Progenitor cell of endocrine pancreas (in vitro differentiated cells): ENCODE measurements around the gene ATP5F1A. TPM values are rescaled to one million over a fixed set of nuclear protein-coding genes. Genes with fewer than 3 reads are reported as not detected.

Experiments used
- DNase-seq: peaks from one replicate; pipeline ENCODE4 v3.0.0; 2021; ENCODE audit warnings: low spot score; ENCODE audit not compliant: unreplicated experiment
- H3K27ac Mint-ChIP-seq: 2 replicates; pipeline ENCODE4 v1.8.0; 2021; ENCODE audit warnings: mild to moderate bottlenecking, moderate library complexity, mixed read lengths
- H3K27me3 Mint-ChIP-seq: 2 replicates; pipeline ENCODE4 v1.8.0; 2021; ENCODE audit warnings: mixed read lengths
- H3K36me3 Mint-ChIP-seq: 2 replicates; pipeline ENCODE4 v1.8.0; 2022; ENCODE audit warnings: mixed read lengths; ENCODE audit not compliant: insufficient read depth
- H3K4me1 Mint-ChIP-seq: 2 replicates; pipeline ENCODE4 v1.8.0; 2021; ENCODE audit warnings: low read depth, mixed read lengths
- H3K4me3 Mint-ChIP-seq: 2 replicates; pipeline ENCODE4 v1.8.0; 2021; ENCODE audit warnings: low read depth, mild to moderate bottlenecking, moderate library complexity, mixed read lengths
- H3K9me3 Mint-ChIP-seq: 2 replicates; pipeline ENCODE4 v1.8.0; 2021; ENCODE audit warnings: low read depth, mixed read lengths
- CTCF ChIP-seq: fragments of 200-600 bp; sonication (generic); IDR thresholded peaks from one replicate; pipeline ENCODE4 v1.5.0; 2021; ENCODE audit warnings: antibody characterized with exemption, mild to moderate bottlenecking; ENCODE audit not compliant: unreplicated experiment
- total RNA-seq: library from RNA; stranded (reverse); gene quantifications from 2 replicates; pipeline ENCODE4 v1.2.1, GENCODE V29; 2021

Gene ATP5F1A
- total RNA-seq, 1 donor from 2014 or later: 375 TPM

- H3K27me3 Mint-ChIP-seq: no peaks in the 10 kb centered on the region
- H3K4me3 Mint-ChIP-seq: no peak overlapping the region
- DNase-seq: no peak
- no peaks in the 10 kb centered on the region for H3K36me3 Mint-ChIP-seq
- H3K4me1 Mint-ChIP-seq: peaks cover 3% of the 10 kb centered on the region
- H3K27ac Mint-ChIP-seq: no peak overlapping the region
- TF ChIP-seq CTCF: no peak
- no peaks in the 10 kb centered on the region for H3K9me3 Mint-ChIP-seq
Observed at GRCh38 chr18:46037512-46038305, 60.4 kb downstream of the ATP5F1A start.

DNA sequence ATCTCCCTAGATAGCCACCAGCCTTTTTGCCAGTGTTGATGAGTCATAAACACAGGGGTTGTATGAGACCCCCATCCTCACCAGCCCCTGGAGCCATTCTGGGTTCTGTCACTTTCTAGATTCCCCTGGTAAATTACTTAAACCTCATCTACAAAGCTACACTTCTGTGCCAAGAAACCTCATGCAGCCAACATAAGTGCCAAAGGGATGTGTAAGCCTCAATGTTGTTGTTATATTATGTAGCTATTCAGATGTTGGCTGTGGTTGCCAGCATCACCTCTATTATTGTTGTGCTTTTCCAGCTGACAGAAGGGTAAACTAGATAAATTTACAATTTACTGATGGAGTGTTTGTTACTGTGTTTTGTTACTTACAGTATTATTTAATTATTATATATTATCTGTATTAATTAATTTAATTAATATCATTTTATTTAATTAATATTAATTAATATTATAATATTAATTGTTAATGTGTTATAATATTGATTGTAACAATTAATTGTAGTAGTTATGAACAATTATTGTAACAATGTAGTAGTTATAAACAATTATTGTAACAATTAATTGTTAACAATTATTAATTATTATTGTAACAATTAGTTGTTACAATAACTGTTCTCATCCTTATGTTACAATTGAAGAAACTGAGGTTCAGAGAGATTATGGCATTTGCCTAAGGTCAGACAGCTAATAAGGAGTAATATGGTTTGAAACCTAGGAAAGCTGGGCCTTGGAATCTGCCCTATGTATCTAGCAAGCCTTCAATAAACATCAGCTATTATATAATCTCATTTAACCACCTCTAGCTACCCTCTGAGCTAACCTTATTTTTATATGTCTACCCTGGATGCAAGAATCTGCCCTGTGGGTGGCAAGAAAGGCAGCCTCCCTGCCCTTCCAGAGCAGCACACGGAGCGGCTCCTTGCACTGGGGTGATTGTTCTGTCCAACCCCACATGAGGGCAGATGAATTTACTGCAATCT, 62.1 kb downstream of the ATP5F1A start:
- Mint-ChIP-seq H3K36me3 (no peaks in the 10 kb centered on the region), H3K4me3 (no peak overlapping the region), H3K27me3 (no peaks in the 10 kb centered on the region), H3K4me1 (peaks cover 3% of the 10 kb centered on the region), H3K27ac (no peak overlapping the region), H3K9me3 (no peaks in the 10 kb centered on the region)
- TF ChIP-seq CTCF: no peak
- DNase-seq: no peak

DNA sequence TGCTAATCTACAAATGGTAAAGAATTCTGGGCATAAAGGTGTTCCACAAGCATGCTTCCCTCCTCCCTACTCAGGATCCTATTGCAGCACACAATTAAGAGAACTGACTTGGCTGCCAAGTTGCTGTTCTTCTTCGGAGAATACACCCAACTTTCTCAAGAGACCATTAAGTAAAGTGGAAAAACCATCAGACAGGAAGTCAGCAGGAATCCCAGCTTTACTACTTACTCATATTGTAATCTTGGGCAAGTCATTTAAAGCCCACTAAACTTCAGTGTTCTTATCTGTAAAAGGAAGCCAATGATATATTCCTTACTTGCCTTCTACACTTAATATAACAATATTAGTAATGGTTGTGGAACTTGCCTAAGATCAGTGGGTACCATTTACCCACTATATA, 63.9 kb downstream of the ATP5F1A start:
- no peak for TF ChIP-seq CTCF
- no peak overlapping the region for H3K4me3 Mint-ChIP-seq
- no peak for DNase-seq
- H3K9me3 Mint-ChIP-seq: no peaks in the 10 kb centered on the region
- H3K36me3 Mint-ChIP-seq: no peaks in the 10 kb centered on the region
- H3K27ac Mint-ChIP-seq: no peak overlapping the region
- no peaks in the 10 kb centered on the region for H3K4me1 Mint-ChIP-seq
- peaks cover 13% of the 10 kb centered on the region for H3K27me3 Mint-ChIP-seq

- no peaks in the 10 kb centered on the region for H3K9me3 Mint-ChIP-seq
- H3K27me3 Mint-ChIP-seq: peaks cover 26% of the 10 kb centered on the region
- no peak for TF ChIP-seq CTCF
- DNase-seq: no peak
- H3K36me3 Mint-ChIP-seq: no peaks in the 10 kb centered on the region
- H3K27ac Mint-ChIP-seq: no peak overlapping the region
- H3K4me1 Mint-ChIP-seq: no peaks in the 10 kb centered on the region
- H3K4me3 Mint-ChIP-seq: no peak overlapping the region
Observed at GRCh38 chr18:46031741-46032140, 66.4 kb downstream of the ATP5F1A start.

Other genes with a start within 250 kb of the ATP5F1A start
- gene EPG5, start 131.0 kb downstream of the ATP5F1A start, total RNA-seq: 35.3 and 38.3 TPM in 2 replicates
- gene PSTPIP2, start 26.0 kb downstream of the ATP5F1A start, total RNA-seq: 6.1 and 7.0 TPM in 2 replicates
- gene HAUS1, start 6.1 kb upstream of the ATP5F1A start, total RNA-seq: 57.0 and 58.3 TPM in 2 replicates